Ishikawa (cell line): Measurements from ENCODE around the gene NYAP1.
A peak's percentile ranks its signal among the peaks of the same experiment; 100 is the strongest.

ENCODE experiments used
- CEBPB ChIP-seq: IDR thresholded peaks from 2 replicates; pipeline ENCODE4 v1.6.1; 2012
- CREB1 ChIP-seq: IDR thresholded peaks from 2 replicates; pipeline ENCODE4 v1.6.1; 2012; ENCODE audit warnings: low read depth
- EGR1 ChIP-seq: IDR thresholded peaks from 2 replicates; pipeline ENCODE4 v1.6.1; 2012
- EP300 ChIP-seq: IDR thresholded peaks from 2 replicates; pipeline ENCODE4 v1.6.1; 2012; ENCODE audit warnings: borderline replicate concordance
- FOXM1 ChIP-seq: IDR thresholded peaks from 2 replicates; pipeline ENCODE4 v1.6.1; 2012; ENCODE audit warnings: low read depth, borderline replicate concordance
- MAX ChIP-seq: IDR thresholded peaks from 2 replicates; pipeline ENCODE4 v1.6.1; 2012
- NFIC ChIP-seq: IDR thresholded peaks from 2 replicates; pipeline ENCODE4 v1.6.1; 2012
- RAD21 ChIP-seq: IDR thresholded peaks from 2 replicates; pipeline ENCODE4 v1.6.1; 2012; ENCODE audit warnings: low read depth
- REST ChIP-seq: IDR thresholded peaks from 2 replicates; pipeline ENCODE4 v1.6.1; 2012; ENCODE audit warnings: low read depth, mild to moderate bottlenecking
- TAF1 ChIP-seq: IDR thresholded peaks from 2 replicates; pipeline ENCODE4 v1.6.1; 2012; ENCODE audit warnings: low read depth, mild to moderate bottlenecking
- TCF12 ChIP-seq: IDR thresholded peaks from 2 replicates; pipeline ENCODE4 v1.6.1; 2012; ENCODE audit warnings: low read depth
- TEAD4 ChIP-seq: IDR thresholded peaks from 2 replicates; pipeline ENCODE4 v1.6.1; 2012
- USF1 ChIP-seq: IDR thresholded peaks from 2 replicates; pipeline ENCODE4 v1.6.1; 2012
- YY1 ChIP-seq: IDR thresholded peaks from 2 replicates; pipeline ENCODE4 v1.6.1; 2012; ENCODE audit warnings: low read depth
- ZBTB7A ChIP-seq: IDR thresholded peaks from 2 replicates; pipeline ENCODE4 v1.6.1; 2012; ENCODE audit warnings: low read depth

The NYAP1 gene

DNA sequence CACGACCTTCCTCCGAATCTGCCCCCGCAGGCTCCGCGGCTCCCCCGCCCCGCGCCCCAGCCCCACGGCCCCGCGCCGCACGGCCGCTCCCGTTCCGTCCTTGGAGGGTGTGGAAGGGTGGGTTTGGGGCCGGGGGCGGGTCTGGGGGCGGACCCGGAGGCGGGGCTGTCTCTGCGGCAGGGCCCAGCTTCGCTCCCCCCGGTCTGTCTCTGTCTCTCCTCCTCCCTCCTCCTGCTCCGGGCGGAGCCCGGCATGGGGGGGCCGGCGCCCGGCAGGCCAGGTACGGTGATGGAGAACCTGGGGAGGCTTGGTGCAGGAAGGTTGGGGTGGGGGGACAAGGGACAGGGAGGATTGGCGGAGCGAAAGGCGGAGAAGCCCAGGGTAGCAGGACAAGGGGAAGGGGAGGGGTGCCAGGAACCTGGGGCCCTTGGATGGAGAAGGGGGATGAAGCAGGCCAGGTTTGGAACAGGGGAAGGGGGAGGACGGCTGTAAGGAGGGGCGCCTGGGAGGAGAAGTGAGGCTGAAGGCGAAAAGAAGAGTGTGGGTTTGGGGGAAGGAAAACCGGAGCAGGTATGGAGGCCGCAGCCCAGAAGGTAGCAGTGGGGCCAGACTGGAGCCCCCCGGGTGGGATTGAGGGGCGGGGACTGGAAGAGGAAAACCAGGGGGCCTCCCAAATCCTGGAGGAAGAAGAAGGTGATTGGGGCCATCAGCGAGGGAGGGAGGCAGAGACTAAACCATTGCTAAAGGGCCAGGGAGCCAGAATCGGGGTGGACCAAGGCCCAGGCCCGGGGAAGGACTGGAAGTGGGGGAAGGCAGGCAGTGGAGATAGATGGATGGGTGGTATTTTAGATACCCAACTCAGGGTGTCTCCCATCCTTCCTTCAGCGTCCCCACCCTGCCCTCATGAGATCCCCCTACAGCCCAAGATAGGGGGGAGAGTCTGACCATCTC is at the start of gene NYAP1:
NYAP1 (plus strand) TSS at position 206 of the 951 bp plus-strand sequence. CDS start 1,385 bp downstream, outside the sequence.
- no peak for TF ChIP-seq USF1
- TF ChIP-seq NFIC: no peak
- TF ChIP-seq CREB1: no peak
- no peak for TF ChIP-seq TCF12
- TF ChIP-seq ZBTB7A: no peak
- TF ChIP-seq REST: no peak
- no peak for TF ChIP-seq TAF1
- TF ChIP-seq EGR1: no peak
- TF ChIP-seq CEBPB: no peak
- TF ChIP-seq EP300: no peak
- no peak for TF ChIP-seq TEAD4
- TF ChIP-seq YY1: no peak
- no peak for TF ChIP-seq RAD21
- TF ChIP-seq FOXM1: no peak
- no peak for TF ChIP-seq MAX

DNA sequence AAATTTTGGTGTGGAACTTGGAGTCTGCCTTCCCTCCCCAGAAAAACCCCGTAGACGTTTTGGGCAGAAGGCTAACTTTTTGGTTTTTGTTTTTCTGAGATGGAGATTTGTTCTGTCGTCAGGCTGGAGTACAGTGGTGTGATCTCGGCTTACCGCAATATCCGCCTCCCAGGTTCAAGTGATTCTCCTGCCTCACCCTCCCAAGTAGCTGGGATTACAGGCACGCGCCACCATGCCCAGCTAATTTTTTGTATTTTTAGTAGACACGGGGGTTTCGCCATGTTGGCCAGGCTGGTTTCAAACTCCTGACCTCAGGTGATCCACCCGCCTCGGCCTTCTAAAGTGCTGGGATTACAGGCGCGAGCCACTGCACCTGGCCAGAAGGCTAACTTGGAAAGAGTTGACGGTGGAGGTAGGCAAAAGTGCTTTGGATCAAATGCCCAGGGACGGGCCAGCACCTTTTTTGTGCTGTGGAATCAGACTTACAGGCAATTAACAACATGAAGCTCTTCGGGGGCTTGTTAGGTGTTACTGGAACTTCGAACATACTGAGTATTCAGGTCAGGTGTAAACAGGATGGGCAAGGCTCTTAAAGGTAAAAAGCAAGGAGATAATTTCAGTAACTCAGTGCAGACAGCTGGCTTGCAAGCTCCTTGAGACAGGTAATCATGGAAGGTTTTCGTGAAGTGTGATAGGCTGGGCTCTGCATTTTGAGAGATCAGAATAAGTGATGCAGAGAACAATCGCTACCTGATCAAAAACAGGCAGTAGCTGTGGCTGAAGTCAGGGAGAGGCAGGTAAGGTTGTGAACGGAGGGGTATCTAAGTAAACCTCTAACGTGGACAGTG is 49.2 kb upstream of the NYAP1 start:
- TF ChIP-seq CEBPB: no peak

DNA sequence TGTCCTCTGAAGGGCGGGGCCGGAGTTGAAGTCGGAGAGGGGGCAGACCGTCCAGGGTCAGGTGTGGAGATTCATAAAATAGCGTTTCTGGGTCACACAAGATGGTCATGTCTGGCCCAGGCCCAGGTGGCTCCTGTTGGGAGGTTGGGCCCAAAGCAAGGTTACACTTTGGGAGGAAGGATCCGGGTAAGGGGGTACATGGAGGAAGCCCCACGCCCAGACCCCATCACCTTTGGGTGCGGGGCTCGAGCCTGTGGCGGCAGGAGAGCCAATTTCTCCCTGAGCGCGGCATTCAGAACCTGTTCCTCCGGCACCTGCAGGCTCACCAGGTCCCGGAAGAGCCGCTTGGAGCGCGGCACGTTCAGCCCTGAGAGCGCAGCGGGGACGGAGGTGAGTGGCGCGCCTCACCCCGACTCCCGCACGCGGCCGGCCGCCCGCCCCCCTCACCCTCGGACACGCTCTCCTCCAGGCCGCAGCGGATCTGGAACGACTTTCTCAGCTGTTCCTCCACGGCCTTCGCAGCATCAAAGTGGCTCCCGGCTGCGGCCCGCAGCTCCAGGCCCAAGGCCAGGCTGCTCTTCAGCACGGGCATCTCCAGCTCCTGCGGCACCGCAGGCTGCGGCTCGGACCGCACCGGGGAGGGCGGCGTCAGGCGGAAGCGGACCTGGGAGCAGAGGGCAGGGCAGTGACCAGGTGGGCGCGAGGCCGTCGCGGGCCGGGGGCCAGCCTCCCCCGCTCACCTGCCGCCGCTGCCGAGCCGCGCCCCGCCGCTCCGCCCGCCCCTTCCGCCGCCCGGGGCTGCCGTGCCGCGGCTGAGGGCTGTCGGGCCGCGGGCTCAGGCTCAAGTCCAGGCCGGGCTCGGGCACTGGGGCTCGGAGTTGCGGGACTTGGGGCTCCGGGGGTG is 48.1 kb upstream of the NYAP1 start:
- TF ChIP-seq NFIC: peak; percentile 38; the same call in 1 of the 2 replicates
- no peak for TF ChIP-seq CEBPB
- TF ChIP-seq YY1: peak; percentile 14; the same call in 1 of the 2 replicates
- TF ChIP-seq TCF12: peak; percentile 53; the same call in 1 of the 2 replicates
- TF ChIP-seq CREB1: no peak
- TF ChIP-seq EP300: 0 out of 2 replicates have a peak, but pooled peaks have one; percentile 14
- TF ChIP-seq TAF1: no peak; the same call in 1 of the 2 replicates
- peak; percentile 77 for TF ChIP-seq MAX
- TF ChIP-seq TEAD4: peak; percentile 44

DNA sequence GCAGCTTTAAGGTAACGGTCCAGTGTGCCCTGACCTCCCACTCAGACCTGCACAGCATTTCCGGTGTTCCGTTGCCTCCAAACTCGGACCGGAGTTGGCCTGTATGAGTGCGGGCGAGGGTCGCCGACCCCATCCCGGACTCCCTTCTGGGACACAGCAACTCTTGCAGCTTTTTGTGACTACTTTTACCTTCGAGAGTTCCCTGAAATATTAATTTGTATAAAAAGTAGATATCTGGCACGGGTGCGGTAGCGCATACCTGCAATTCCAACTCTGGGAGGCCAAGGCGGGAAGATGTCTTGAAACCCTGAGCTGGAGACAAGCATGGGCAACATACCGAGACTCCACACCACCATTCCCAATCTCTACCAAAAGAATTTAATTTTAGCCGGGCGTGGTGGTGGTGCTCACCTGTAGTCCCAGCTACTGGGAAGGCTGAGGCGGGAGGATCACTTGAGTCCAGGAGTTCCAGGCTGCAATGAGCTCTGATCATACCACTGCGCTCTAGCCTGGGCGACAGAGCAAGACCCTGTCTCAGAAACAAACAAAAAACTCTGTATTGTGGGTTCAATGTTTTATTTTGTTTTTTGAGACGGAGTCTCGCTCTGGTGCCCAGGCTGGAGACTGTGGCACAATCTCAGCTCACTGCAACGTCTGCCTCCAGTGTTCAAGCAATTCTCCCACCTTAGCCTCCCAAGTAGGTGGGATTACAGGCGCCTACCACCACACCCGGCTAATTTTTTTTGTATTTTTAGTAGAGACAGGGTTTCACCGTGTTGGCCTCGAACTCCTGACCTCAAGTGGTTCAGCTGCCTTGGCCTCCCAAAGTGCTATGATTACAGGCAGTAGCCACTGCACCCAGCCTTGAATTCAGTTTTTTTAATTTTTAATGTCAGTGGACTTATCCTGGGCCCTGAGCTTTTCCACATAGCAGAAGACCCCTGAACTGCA is 46.3 kb upstream of the NYAP1 start:
- no peak for TF ChIP-seq EGR1

- no peak for TF ChIP-seq FOXM1
- no peak for TF ChIP-seq REST
- no peak for TF ChIP-seq TCF12
- TF ChIP-seq CREB1: no peak
- no peak for TF ChIP-seq MAX
- no peak for TF ChIP-seq TEAD4
These were observed 45.6 kb upstream of the NYAP1 start for GRCh38 chr7:100438172-100438571.
